ENCODE measurements around the gene DLGAP1. TPM values are rescaled to one million over a fixed set of nuclear protein-coding genes. Genes with fewer than 3 reads are reported as not detected.

DLGAP1 gene
- total RNA-seq, 3 donors from 2014 or later (not counting 1 experiment from before 2014, with no cell fraction given): not detected

GRCh38 chr18:4282954-4283353 is 172.2 kb downstream of the DLGAP1 start:
- no peak overlapping the region for H3K27ac Mint-ChIP-seq
- no peak overlapping the region for H3K4me3 Mint-ChIP-seq
- Histone ChIP-seq H3K36me3 (ENCODE audit: control insufficient read depth, insufficient read depth, low read length) (no peaks in the 10 kb centered on the region), H3K27ac (ENCODE audit: low read length) (no peak overlapping the region), H3K9me3 (ENCODE audit: control insufficient read depth, insufficient read depth, low read length) (peaks cover 3% of the 10 kb centered on the region), H3K4me1 (ENCODE audit: control insufficient read depth, insufficient read depth, low read length) (no peaks in the 10 kb centered on the region), H3K4me3 (ENCODE audit: low read length) (no peak overlapping the region), H3K27me3 (ENCODE audit: control insufficient read depth, insufficient read depth, low read length) (no peaks in the 10 kb centered on the region)
- H3K4me1 Mint-ChIP-seq: no peaks in the 10 kb centered on the region
- H3K27me3 Mint-ChIP-seq (ENCODE audit: low read depth in 2 of 2): no peaks in the 10 kb centered on the region
- no peak for ATAC-seq
- DNase-seq: no peak
- 59% methylated on average over 3 of the region's 3 CpGs for WGBS (ENCODE audit: insufficient coverage)
- TF ChIP-seq CTCF (IDR thresholded peaks at IDR 0.05): no peak
- peaks cover 10 to 11% of the 10 kb centered on the region in 2 donors for H3K9me3 Mint-ChIP-seq
- H3K36me3 Mint-ChIP-seq: no peaks in the 10 kb centered on the region
- intact Hi-C loops (cut with micrococcal nuclease): no loop called here

DNA sequence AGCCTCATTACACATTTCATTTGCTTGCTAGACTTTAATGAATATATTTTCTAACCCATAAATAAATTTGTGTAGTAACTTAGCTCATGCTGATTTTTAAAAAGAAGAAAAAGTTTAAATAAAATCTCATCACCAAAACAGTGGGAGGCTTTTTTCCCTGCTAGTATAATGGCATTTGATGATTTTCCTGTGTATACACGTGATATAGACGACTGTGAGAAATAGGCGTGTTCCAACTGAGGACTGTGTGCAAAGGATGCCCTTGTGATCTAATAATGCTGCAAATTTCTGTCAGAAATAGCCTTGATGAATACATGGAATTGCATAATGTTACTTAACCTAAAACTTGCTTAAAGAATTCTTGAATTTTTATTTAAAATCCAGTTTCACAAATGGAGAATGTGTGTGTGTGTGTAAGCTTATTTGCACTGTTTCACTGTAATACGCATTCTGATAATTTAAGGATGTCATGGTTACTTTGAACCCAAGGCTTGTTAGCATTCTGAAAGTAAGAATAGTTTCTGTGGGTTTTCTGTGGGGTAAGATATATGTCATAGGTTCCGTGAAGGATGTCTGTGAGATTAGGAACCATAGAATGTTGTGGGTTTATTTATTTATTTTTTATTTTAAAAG is 178.0 kb downstream of the DLGAP1 start:
- H3K27me3 ChIP-seq (ENCODE audit: control insufficient read depth, insufficient read depth, low read length): no peaks in the 10 kb centered on the region
- no peak overlapping the region for H3K4me3 ChIP-seq (ENCODE audit: low read length)
- H3K36me3 ChIP-seq (ENCODE audit: control insufficient read depth, insufficient read depth, low read length): no peaks in the 10 kb centered on the region
- Mint-ChIP-seq H3K4me1 (no peaks in the 10 kb centered on the region), H3K27me3 (ENCODE audit: low read depth in 2 of 2) (no peaks in the 10 kb centered on the region), H3K27ac (no peak overlapping the region), H3K36me3 (no peaks in the 10 kb centered on the region), H3K9me3 (peaks cover 5 to 10% of the 10 kb centered on the region in 2 donors), H3K4me3 (no peak overlapping the region)
- 87% methylated on average over 4 of the region's 5 CpGs for WGBS (ENCODE audit: insufficient coverage)
- ATAC-seq (no peak), DNase-seq (no peak)
- no peak overlapping the region for H3K27ac ChIP-seq (ENCODE audit: low read length)
- no peaks in the 10 kb centered on the region for H3K4me1 ChIP-seq (ENCODE audit: control insufficient read depth, insufficient read depth, low read length)
- no peaks in the 10 kb centered on the region for H3K9me3 ChIP-seq (ENCODE audit: control insufficient read depth, insufficient read depth, low read length)
- no peak for TF ChIP-seq CTCF (IDR thresholded peaks at IDR 0.05)
- intact Hi-C loops (cut with micrococcal nuclease): no loop called here

GRCh38 chr18:4271952-4272351 is 183.2 kb downstream of the DLGAP1 start:
- H3K36me3 ChIP-seq (ENCODE audit: control insufficient read depth, insufficient read depth, low read length): no peaks in the 10 kb centered on the region
- H3K9me3 ChIP-seq (ENCODE audit: control insufficient read depth, insufficient read depth, low read length): no peaks in the 10 kb centered on the region
- no CpG with 5 or more reads among the region's 2 CpGs for WGBS (ENCODE audit: insufficient coverage)
- intact Hi-C loops (cut with micrococcal nuclease): no loop called here
- TF ChIP-seq CTCF (IDR thresholded peaks at IDR 0.05): no peak
- ATAC-seq (no peak), DNase-seq (no peak)
- H3K4me1 ChIP-seq (ENCODE audit: control insufficient read depth, insufficient read depth, low read length): no peaks in the 10 kb centered on the region
- no peaks in the 10 kb centered on the region for H3K36me3 Mint-ChIP-seq
- no peaks in the 10 kb centered on the region for H3K27me3 Mint-ChIP-seq (ENCODE audit: low read depth in 2 of 2)
- peaks cover 7 to 8% of the 10 kb centered on the region in 2 donors for H3K9me3 Mint-ChIP-seq
- no peaks in the 10 kb centered on the region for H3K27me3 ChIP-seq (ENCODE audit: control insufficient read depth, insufficient read depth, low read length)
- no peak overlapping the region for H3K4me3 Mint-ChIP-seq
- no peaks in the 10 kb centered on the region for H3K4me1 Mint-ChIP-seq
- no peak overlapping the region for H3K4me3 ChIP-seq (ENCODE audit: low read length)
- no peak overlapping the region for H3K27ac ChIP-seq (ENCODE audit: low read length)
- H3K27ac Mint-ChIP-seq: no peak overlapping the region

DNA sequence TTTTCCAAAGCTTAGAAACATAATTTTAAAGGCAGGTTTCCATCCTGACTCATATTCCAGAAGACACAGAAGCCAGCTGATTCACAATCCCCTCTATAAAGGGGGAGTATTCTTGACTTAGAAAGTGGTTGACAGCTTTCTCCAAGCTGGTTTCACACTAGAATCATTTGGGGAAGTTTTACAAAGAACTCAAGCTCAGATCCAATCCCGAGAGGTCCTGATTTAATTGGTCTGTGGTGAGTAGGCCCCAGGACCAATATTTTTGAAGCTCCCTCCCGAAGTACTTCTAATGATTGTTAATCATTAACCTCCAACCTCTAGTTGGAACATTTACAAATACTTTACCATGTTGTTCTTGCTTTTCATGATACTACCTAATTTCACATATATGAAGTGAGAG is 184.1 kb downstream of the DLGAP1 start:
- no peak overlapping the region for H3K4me3 Mint-ChIP-seq
- H3K4me1 Mint-ChIP-seq: no peaks in the 10 kb centered on the region
- H3K27ac Mint-ChIP-seq: no peak overlapping the region
- ATAC-seq (no peak), DNase-seq (no peak)
- H3K4me3 ChIP-seq (ENCODE audit: low read length): no peak overlapping the region
- no peaks in the 10 kb centered on the region for H3K27me3 ChIP-seq (ENCODE audit: control insufficient read depth, insufficient read depth, low read length)
- H3K36me3 ChIP-seq (ENCODE audit: control insufficient read depth, insufficient read depth, low read length): no peaks in the 10 kb centered on the region
- intact Hi-C loops (cut with micrococcal nuclease): no loop called here
- H3K27me3 Mint-ChIP-seq (ENCODE audit: low read depth in 2 of 2): no peaks in the 10 kb centered on the region
- WGBS (ENCODE audit: insufficient coverage): no CpG with 5 or more reads among the region's 2 CpGs
- H3K9me3 ChIP-seq (ENCODE audit: control insufficient read depth, insufficient read depth, low read length): no peaks in the 10 kb centered on the region
- no peak for TF ChIP-seq CTCF (IDR thresholded peaks at IDR 0.05)
- H3K9me3 Mint-ChIP-seq: peaks cover 10 to 11% of the 10 kb centered on the region in 2 donors
- H3K4me1 ChIP-seq (ENCODE audit: control insufficient read depth, insufficient read depth, low read length): no peaks in the 10 kb centered on the region
- H3K36me3 Mint-ChIP-seq: no peaks in the 10 kb centered on the region
- H3K27ac ChIP-seq (ENCODE audit: low read length): no peak overlapping the region
